OCI-LY7 (cell line): ENCODE measurements around the gene PEX5L. TPM values are rescaled to one million over a fixed set of nuclear protein-coding genes. Genes with fewer than 3 reads are reported as not detected.
"Not testable (repeated sequence)": the region's sequence is repeated elsewhere in the genome, so short reads cannot be mapped to it uniquely, and the experiment has no call there.

Experiments used
- BruUV-seq: library from RNA; stranded (reverse); fragments of 400-500 nt; replicated peaks from 2 replicates; lab custom pipeline; 2021; lab: Mats Ljungman, UMichigan
- CTCF ChIA-PET: fragments of 300-600 bp; sonication (Branson Sonifier 250); formaldehyde crosslinking; loops from one replicate; lab custom pipeline; 2022; ENCODE audit warnings: antibody characterized with exemption; ENCODE audit not compliant: unreplicated experiment; lab: Charles Lee
- POLR2A ChIA-PET: fragments of 300-600 bp; sonication (Branson Sonifier 250); formaldehyde crosslinking; loops from one replicate; lab custom pipeline; 2022; ENCODE audit warnings: antibody characterized with exemption; lab: Charles Lee
- DNase-seq: peaks from one replicate; pipeline ENCODE4 v3.0.0-alpha.2; 2015; ENCODE audit warnings: low spot score
- H2AFZ ChIP-seq: fragments of 200-600 bp; sonication (generic), shearing (Covaris generic); 2 replicates; pipeline ENCODE4 v1.6.1; 2014; ENCODE audit warnings: mild to moderate bottlenecking, antibody characterized with exemption, low read length, moderate library complexity
- H3K27ac ChIP-seq: fragments of 200-600 bp; sonication (generic); 2 replicates; pipeline ENCODE4 v1.5.1; 2014; ENCODE audit warnings: mixed run types, low read depth, mild to moderate bottlenecking, moderate library complexity, low read length, inconsistent platforms; ENCODE audit not compliant: poor library complexity, severe bottlenecking
- H3K36me3 ChIP-seq: fragments of 200-600 bp; sonication (generic); 2 replicates; pipeline ENCODE4 v1.6.1; 2014; ENCODE audit warnings: mild to moderate bottlenecking, antibody characterized with exemption, low read length, moderate library complexity, mixed read lengths; ENCODE audit not compliant: insufficient read depth
- H3K4me1 ChIP-seq: fragments of 200-600 bp; sonication (generic); 2 replicates; pipeline ENCODE4 v1.5.1; 2014; ENCODE audit warnings: mild to moderate bottlenecking, low read length; ENCODE audit not compliant: insufficient read depth, poor library complexity, severe bottlenecking
- H3K4me2 ChIP-seq: fragments of 200-600 bp; sonication (generic); 2 replicates; pipeline ENCODE4 v1.6.1; 2014; ENCODE audit warnings: mild to moderate bottlenecking, low read length
- H3K4me3 ChIP-seq: fragments of 200-600 bp; sonication (generic); 2 replicates; pipeline ENCODE4 v1.5.1; 2014; ENCODE audit warnings: mild to moderate bottlenecking, low read depth, low read length; ENCODE audit not compliant: poor library complexity, severe bottlenecking
- H3K79me2 ChIP-seq: fragments of 200-600 bp; sonication (generic); 2 replicates; pipeline ENCODE4 v1.6.1; 2016; ENCODE audit warnings: low read depth, mild to moderate bottlenecking, low read length, moderate library complexity, mixed read lengths; ENCODE audit not compliant: insufficient read depth
- H3K9me2 ChIP-seq: fragments of 200-600 bp; sonication (generic); 2 replicates; pipeline ENCODE4 v1.6.1; 2016; ENCODE audit warnings: mild to moderate bottlenecking, low read length, mixed read lengths; ENCODE audit not compliant: insufficient read depth
- H3K9me3 ChIP-seq: fragments of 200-600 bp; sonication (generic); 2 replicates; pipeline ENCODE4 v1.6.1; 2014; ENCODE audit warnings: mild to moderate bottlenecking, mixed run types, low read length, mixed read lengths
- H4K20me1 ChIP-seq: fragments of 200-600 bp; sonication (generic); 2 replicates; pipeline ENCODE4 v1.6.1; 2014; ENCODE audit warnings: mild to moderate bottlenecking, antibody characterized with exemption, low read length, moderate library complexity, mixed read lengths; ENCODE audit not compliant: insufficient read depth
- EZH2phosphoT487 ChIP-seq: fragments of 200-600 bp; sonication (generic); IDR thresholded peaks from 2 replicates; pipeline ENCODE4 v1.6.1; 2018; ENCODE audit warnings: low read depth, borderline replicate concordance, mild to moderate bottlenecking, mixed run types, antibody characterized with exemption, low read length, moderate library complexity, mixed read lengths
- intact Hi-C: fragments of 100-400 bp; cut with micrococcal nuclease; formaldehyde crosslinking; loops from one replicate; pipeline ENCODE4 v1.10.0; 2022; ENCODE audit not compliant: unreplicated experiment
- total RNA-seq, 2 experiments: library from RNA; depleted of rRNA in 1 of 2; stranded (reverse); fragments of >200 nt in 1 of 2; shearing (Covaris generic) in 1 of 2; gene quantifications; 2 replicates each; pipeline ENCODE4 v1.2.3, GENCODE V29; 2014 to 2022
- TF ChIP-seq, protein P1 (sequence below): fragments of 200-600 bp; sonication (generic); conservative IDR thresholded peaks from 2 replicates; pipeline ENCODE4 v1.5.1; 2014; ENCODE audit warnings: mild to moderate bottlenecking, antibody characterized with exemption, low read length, moderate library complexity, mixed read lengths

PEX5L gene
- total RNA-seq, 2 experiments from 2014 or later, result not detected

DNA sequence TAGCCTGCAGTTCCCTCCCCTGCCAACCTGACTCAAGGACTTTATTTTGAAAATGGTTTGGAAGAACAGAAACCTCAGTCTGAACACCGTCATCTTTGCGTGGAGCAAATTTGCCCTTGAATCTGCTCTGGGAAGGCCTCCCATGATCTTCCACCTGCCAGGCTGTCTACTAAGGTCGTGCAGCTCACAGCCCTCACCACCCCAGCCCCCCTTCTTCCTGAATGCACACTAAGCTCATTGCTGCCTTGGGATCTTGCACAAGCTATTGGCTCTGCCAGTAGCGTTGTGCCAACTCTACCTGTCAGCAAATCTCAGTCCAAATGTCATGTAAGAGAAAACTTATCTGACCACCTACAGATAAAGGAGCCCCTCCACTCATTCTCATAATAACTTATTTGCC lies 242.4 kb downstream of the PEX5L start:
- Histone ChIP-seq H2AFZ (no peak overlapping the region), H3K4me2 (no peak overlapping the region), H3K27ac (no peak overlapping the region), H4K20me1 (no peaks in the 10 kb centered on the region), H3K4me3 (no peak overlapping the region), H3K9me3 (no peaks in the 10 kb centered on the region), H3K79me2 (no peaks in the 10 kb centered on the region), H3K4me1 (no peaks in the 10 kb centered on the region), H3K9me2 (no peaks in the 10 kb centered on the region), H3K36me3 (peaks cover 4% of the 10 kb centered on the region; the same call in 1 of the 2 replicates)
- DNase-seq, result no peak
- intact Hi-C loops, result no loop called here
- TF ChIP-seq EZH2phosphoT487, result no peak
- no TSS peak for BruUV-seq
- ChIA-PET POLR2A (interaction anchor here (1.0 kb wide), 1 partner anchor 147 kb away, joined by 5 read pairs; no protein-coding TSS in a partner anchor), CTCF (interaction anchor here (0.6 kb wide), 1 partner anchor 36 kb away, joined by 3 read pairs; no protein-coding TSS in a partner anchor)

DNA sequence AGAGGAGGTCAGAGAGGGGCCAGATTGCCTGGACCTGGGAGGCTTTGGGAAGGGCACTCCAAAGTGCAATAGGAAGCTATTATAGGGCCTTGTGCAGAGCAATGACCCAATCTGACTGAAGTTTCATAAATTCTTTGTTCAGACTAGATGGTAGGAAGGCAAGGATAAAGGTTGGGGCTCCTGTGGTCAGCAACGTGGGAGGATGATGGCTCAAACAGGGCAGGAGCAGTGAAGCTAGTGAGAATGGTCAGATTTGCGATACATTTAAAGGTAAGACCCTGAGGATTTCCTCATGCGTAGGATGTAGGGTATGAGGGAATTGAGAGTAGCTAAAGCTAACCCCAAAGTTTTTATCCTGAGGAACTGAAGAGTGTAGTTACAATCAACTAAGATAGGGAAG lies 244.9 kb downstream of the PEX5L start:
- intact Hi-C loops, result no loop called here
- Histone ChIP-seq H3K4me3 (no peak overlapping the region), H3K4me2 (no peak overlapping the region), H3K4me1 (no peaks in the 10 kb centered on the region), H3K27ac (no peak overlapping the region), H3K9me2 (no peaks in the 10 kb centered on the region), H2AFZ (no peak overlapping the region), H4K20me1 (no peaks in the 10 kb centered on the region), H3K79me2 (no peaks in the 10 kb centered on the region), H3K36me3 (peaks cover 17% of the 10 kb centered on the region), H3K9me3 (no peaks in the 10 kb centered on the region)
- BruUV-seq, result no TSS peak
- no peak for DNase-seq
- ChIA-PET POLR2A (interaction anchor here (0.6 kb wide), 1 partner anchor 306 kb away, joined by 4 read pairs; no protein-coding TSS in a partner anchor), CTCF (no interaction called here)
- TF ChIP-seq, protein P1, sequence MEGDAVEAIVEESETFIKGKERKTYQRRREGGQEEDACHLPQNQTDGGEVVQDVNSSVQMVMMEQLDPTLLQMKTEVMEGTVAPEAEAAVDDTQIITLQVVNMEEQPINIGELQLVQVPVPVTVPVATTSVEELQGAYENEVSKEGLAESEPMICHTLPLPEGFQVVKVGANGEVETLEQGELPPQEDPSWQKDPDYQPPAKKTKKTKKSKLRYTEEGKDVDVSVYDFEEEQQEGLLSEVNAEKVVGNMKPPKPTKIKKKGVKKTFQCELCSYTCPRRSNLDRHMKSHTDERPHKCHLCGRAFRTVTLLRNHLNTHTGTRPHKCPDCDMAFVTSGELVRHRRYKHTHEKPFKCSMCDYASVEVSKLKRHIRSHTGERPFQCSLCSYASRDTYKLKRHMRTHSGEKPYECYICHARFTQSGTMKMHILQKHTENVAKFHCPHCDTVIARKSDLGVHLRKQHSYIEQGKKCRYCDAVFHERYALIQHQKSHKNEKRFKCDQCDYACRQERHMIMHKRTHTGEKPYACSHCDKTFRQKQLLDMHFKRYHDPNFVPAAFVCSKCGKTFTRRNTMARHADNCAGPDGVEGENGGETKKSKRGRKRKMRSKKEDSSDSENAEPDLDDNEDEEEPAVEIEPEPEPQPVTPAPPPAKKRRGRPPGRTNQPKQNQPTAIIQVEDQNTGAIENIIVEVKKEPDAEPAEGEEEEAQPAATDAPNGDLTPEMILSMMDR, result no peak
- no peak for TF ChIP-seq EZH2phosphoT487

DNA sequence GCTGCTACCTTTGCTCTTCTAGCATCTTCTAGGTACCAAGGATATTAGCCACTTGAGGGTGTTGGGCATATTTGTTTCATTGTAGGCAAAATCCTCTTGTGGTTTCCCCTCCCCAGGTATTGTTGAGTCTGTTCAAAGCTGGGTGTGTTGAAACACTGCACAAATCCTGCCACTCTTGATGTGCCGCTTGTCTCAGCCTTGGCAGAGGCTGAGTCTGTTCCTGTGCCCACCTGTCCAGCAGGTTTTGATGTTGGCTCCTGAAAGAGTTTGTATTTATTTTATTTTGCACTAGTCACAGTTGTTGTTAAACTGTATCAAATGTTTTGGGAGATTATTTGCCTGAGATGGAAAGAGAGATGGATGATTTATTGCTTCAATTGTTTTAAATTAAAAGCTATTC lies 247.7 kb downstream of the PEX5L start:
- Histone ChIP-seq H3K4me2 (no peak overlapping the region), H3K9me3 (no peaks in the 10 kb centered on the region), H2AFZ (no peak overlapping the region), H3K4me3 (no peak overlapping the region), H3K4me1 (no peaks in the 10 kb centered on the region), H4K20me1 (no peaks in the 10 kb centered on the region), H3K9me2 (no peaks in the 10 kb centered on the region), H3K27ac (no peak overlapping the region), H3K36me3 (peaks cover 44% of the 10 kb centered on the region), H3K79me2 (no peaks in the 10 kb centered on the region)
- BruUV-seq, result no TSS peak
- ChIA-PET POLR2A (no interaction called here), CTCF (no interaction called here)
- intact Hi-C loops, result no loop called here
- no peak for DNase-seq
- TF ChIP-seq EZH2phosphoT487, result no peak
- TF ChIP-seq, protein P1, result no peak

DNA sequence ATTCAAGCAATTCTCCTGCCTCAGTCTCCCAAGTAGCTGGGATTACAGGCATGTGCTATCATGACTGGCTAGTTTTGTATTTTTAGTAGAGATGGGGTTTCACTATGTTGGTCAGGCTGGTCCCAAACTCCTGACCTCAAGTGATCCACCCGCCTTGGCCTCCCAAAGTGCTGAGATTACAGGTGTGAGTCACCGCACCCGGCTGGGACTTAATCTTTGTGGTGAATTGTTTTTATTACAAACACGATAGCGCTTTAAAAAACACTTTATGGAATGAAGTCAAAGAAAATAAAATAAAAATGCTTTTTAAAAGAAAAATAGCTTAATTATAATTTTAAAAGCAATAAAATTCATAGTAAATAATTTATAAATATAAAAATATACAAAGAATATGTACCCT lies 253.9 kb downstream of the PEX5L start:
- H3K4me3 ChIP-seq, H3K79me2 ChIP-seq, intact Hi-C loops, H3K4me1 ChIP-seq, H4K20me1 ChIP-seq, DNase-seq, H3K4me2 ChIP-seq, BruUV-seq, H3K27ac ChIP-seq, H2AFZ ChIP-seq, H3K9me2 ChIP-seq, CTCF ChIA-PET, H3K9me3 ChIP-seq: not testable (repeated sequence)
- peaks cover 92% of the 10 kb centered on the region for H3K36me3 ChIP-seq
- POLR2A ChIA-PET, result interaction anchor here (1.1 to 1.3 kb wide), 3 partner anchors 16 to 18 kb away, joined by 3 to 4 read pairs (median 3); no protein-coding TSS in a partner anchor
